ENCODE results near the gene PICK1.
A peak's percentile ranks its signal among the peaks of the same experiment; 100 is the strongest.

Gene PICK1

GRCh38 chr22:38038426-38038825, 18.8 kb upstream of the PICK1 start:
- TF ChIP-seq CTCF (IDR thresholded peaks at IDR 0.05), result no peak
- Histone ChIP-seq H3K4me1 (no peaks in the 10 kb centered on the region), H2AFZ (no peak overlapping the region), H3K9me3 (ENCODE audit: control insufficient read depth, low read length) (no peaks in the 10 kb centered on the region), H3K9ac (no peak overlapping the region), H3K27ac (no peak overlapping the region), H3K27me3 (ENCODE audit: control insufficient read depth, insufficient read depth, low read length) (no peaks in the 10 kb centered on the region), H3K4me3 (ENCODE audit: low read depth, low read length) (no peak overlapping the region), H3K79me2 (no peaks in the 10 kb centered on the region), H3K36me3 (ENCODE audit: control insufficient read depth, insufficient read depth, low read length) (no peaks in the 10 kb centered on the region), H3K4me2 (ENCODE audit: low read length) (no peak overlapping the region)

GRCh38 chr22:38038890-38039812, 18.1 kb upstream of the PICK1 start:
- H3K27me3 ChIP-seq (ENCODE audit: control insufficient read depth, insufficient read depth, low read length), result no peaks in the 10 kb centered on the region
- no peaks in the 10 kb centered on the region for H3K79me2 ChIP-seq
- no peak overlapping the region for H3K4me2 ChIP-seq (ENCODE audit: low read length)
- no peak overlapping the region for H3K4me3 ChIP-seq (ENCODE audit: low read depth, low read length)
- no peaks in the 10 kb centered on the region for H3K4me1 ChIP-seq
- no peaks in the 10 kb centered on the region for H3K36me3 ChIP-seq (ENCODE audit: control insufficient read depth, insufficient read depth, low read length)
- peak overlapping the region; percentile 42 for H3K27ac ChIP-seq
- TF ChIP-seq CTCF (IDR thresholded peaks at IDR 0.05), result no peak
- H2AFZ ChIP-seq, result no peak overlapping the region
- H3K9me3 ChIP-seq (ENCODE audit: control insufficient read depth, low read length), result no peaks in the 10 kb centered on the region
- H3K9ac ChIP-seq, result no peak overlapping the region

- no peak overlapping the region for H3K4me3 ChIP-seq (ENCODE audit: low read depth, low read length)
- H3K79me2 ChIP-seq, result no peaks in the 10 kb centered on the region
- H3K4me2 ChIP-seq (ENCODE audit: low read length), result no peak overlapping the region
- H3K27me3 ChIP-seq (ENCODE audit: control insufficient read depth, insufficient read depth, low read length), result no peaks in the 10 kb centered on the region
- no peaks in the 10 kb centered on the region for H3K36me3 ChIP-seq (ENCODE audit: control insufficient read depth, insufficient read depth, low read length)
- no peak overlapping the region for H3K9ac ChIP-seq
- H3K9me3 ChIP-seq (ENCODE audit: control insufficient read depth, low read length), result no peaks in the 10 kb centered on the region
- no peak overlapping the region for H3K27ac ChIP-seq
- no peak for TF ChIP-seq CTCF (IDR thresholded peaks at IDR 0.05)
- H2AFZ ChIP-seq, result no peak overlapping the region
- no peaks in the 10 kb centered on the region for H3K4me1 ChIP-seq
These were observed 16.0 kb upstream of the PICK1 start for GRCh38 chr22:38040953-38041759.

GRCh38 chr22:38041760-38042487, 15.3 kb upstream of the PICK1 start:
- Histone ChIP-seq H3K27me3 (ENCODE audit: control insufficient read depth, insufficient read depth, low read length) (no peaks in the 10 kb centered on the region), H3K79me2 (no peaks in the 10 kb centered on the region), H3K4me2 (ENCODE audit: low read length) (no peak overlapping the region), H3K9me3 (ENCODE audit: control insufficient read depth, low read length) (no peaks in the 10 kb centered on the region), H3K36me3 (ENCODE audit: control insufficient read depth, insufficient read depth, low read length) (no peaks in the 10 kb centered on the region), H2AFZ (no peak overlapping the region), H3K4me1 (no peaks in the 10 kb centered on the region), H3K9ac (no peak overlapping the region), H3K27ac (no peak overlapping the region), H3K4me3 (ENCODE audit: low read depth, low read length) (no peak overlapping the region)
- no peak for TF ChIP-seq CTCF (IDR thresholded peaks at IDR 0.05)
